SK-N-SH (cell line): Measurements from ENCODE around the gene TLX1. TPM values are rescaled to one million over a fixed set of nuclear protein-coding genes. Genes with fewer than 3 reads are reported as not detected.

Experiments
- CTCF ChIA-PET: fragments of 300-600, 350-600 bp; formaldehyde crosslinking; extraction: SDS; loops from one replicate; lab custom pipeline; 2021; lab: Yijun Ruan, JAX
- POLR2A ChIA-PET: fragments of 350-600 bp; sonication (Branson Sonifier 250); formaldehyde crosslinking; extraction: SDS; loops from one replicate; lab custom pipeline; 2020; ENCODE audit warnings: antibody characterized with exemption, inconsistent platforms; lab: Yijun Ruan, JAX
- DNase-seq: peaks from one replicate; pipeline ENCODE4 v3.0.0; 2012
- H2AFZ ChIP-seq: fragments of 200-600 bp; sonication (generic); 2 replicates; pipeline ENCODE4 v1.8.1; 2016; ENCODE audit warnings: antibody characterized with exemption, mild to moderate bottlenecking, low read depth
- H3F3A ChIP-seq: fragments of 200-600 bp; sonication (generic); replicated peaks from 2 replicates; pipeline ENCODE3; 2016; ENCODE audit warnings: antibody characterized with exemption, mild to moderate bottlenecking; ENCODE audit not compliant: insufficient read depth
- H3K27ac ChIP-seq, 2 experiments: fragments of 200-500 bp in 1 of 2; fragments of 200-600 bp in 1 of 2; sonication (Bioruptor generic) in 1 of 2; sonication (generic), shearing (Covaris generic) in 1 of 2; 2 replicates each; pipeline versions ENCODE4 v1.5.1 to v1.6.1; 2014 to 2016; ENCODE audit warnings: low read depth in 2 of 2, inconsistent platforms in 1 of 2, low read length in 1 of 2, mild to moderate bottlenecking in 1 of 2, mixed read lengths in 1 of 2
- H3K27me3 ChIP-seq: fragments of 200-600 bp; sonication (generic), shearing (Covaris generic); 2 replicates; pipeline ENCODE4 v1.6.1; 2016; ENCODE audit warnings: mixed run types; ENCODE audit not compliant: insufficient read depth
- H3K36me3 ChIP-seq, 2 experiments: fragments of 200-500 bp in 1 of 2; fragments of 200-600 bp in 1 of 2; sonication (Bioruptor generic) in 1 of 2; sonication (generic) in 1 of 2; replicated peaks in 1 of 2; 2 replicates each; pipeline versions ENCODE3 to v1.5.1; 2014 to 2016; ENCODE audit warnings: low read length in 1 of 2, mild to moderate bottlenecking in 1 of 2; ENCODE audit not compliant: insufficient read depth in 2 of 2, control insufficient read depth in 1 of 2
- H3K4me1 ChIP-seq, 2 experiments: fragments of 200-500 bp in 1 of 2; fragments of 200-600 bp in 1 of 2; sonication (Bioruptor generic) in 1 of 2; sonication (generic), shearing (Covaris generic) in 1 of 2; 2 replicates each; pipeline versions ENCODE4 v1.5.1 to v1.6.1; 2014 to 2016; ENCODE audit warnings: low read depth in 1 of 2, low read length in 1 of 2, mixed run types in 1 of 2; ENCODE audit not compliant: insufficient read depth in 2 of 2, control insufficient read depth in 1 of 2
- H3K4me2 ChIP-seq: fragments of 200-600 bp; sonication (generic), shearing (Covaris generic); 2 replicates; pipeline ENCODE4 v1.6.1; 2017; ENCODE audit warnings: mixed run types
- H3K4me3 ChIP-seq, 2 experiments: fragments of 200-500 bp in 1 of 2; fragments of 200-600 bp in 1 of 2; sonication (Bioruptor generic) in 1 of 2; sonication (generic), shearing (Covaris generic) in 1 of 2; 2 replicates each; pipeline versions ENCODE4 v1.5.1 to v1.8.1; 2014 to 2016; ENCODE audit warnings: low read depth in 2 of 2, inconsistent platforms in 1 of 2, low read length in 1 of 2, mild to moderate bottlenecking in 1 of 2, mixed read lengths in 1 of 2, moderate library complexity in 1 of 2
- H3K79me2 ChIP-seq: fragments of 200-600 bp; sonication (generic); 2 replicates; pipeline ENCODE4 v1.8.1; 2017; ENCODE audit warnings: mild to moderate bottlenecking; ENCODE audit not compliant: insufficient read depth
- H3K9ac ChIP-seq: fragments of 200-600 bp; sonication (generic); 2 replicates; pipeline ENCODE4 v1.6.1; 2017; ENCODE audit warnings: mixed run types
- H3K9me2 ChIP-seq: fragments of 200-600 bp; sonication (generic); 2 replicates; pipeline ENCODE4 v1.6.1; 2017; ENCODE audit warnings: mixed run types
- H3K9me3 ChIP-seq: fragments of 200-600 bp; sonication (generic); 2 replicates; pipeline ENCODE4 v1.6.1; 2017; ENCODE audit warnings: mixed run types, mild to moderate bottlenecking, moderate library complexity
- H4K20me1 ChIP-seq: fragments of 200-600 bp; sonication (generic); 2 replicates; pipeline ENCODE4 v1.6.1; 2017; ENCODE audit warnings: mild to moderate bottlenecking, mixed run types; ENCODE audit not compliant: insufficient read depth
- CTCF ChIP-seq: fragments of 200-600 bp; sonication (generic); IDR thresholded peaks from 2 replicates; pipeline ENCODE4 v1.6.1; 2017; ENCODE audit warnings: antibody characterized with exemption, mild to moderate bottlenecking, moderate library complexity
- EZH2phosphoT487 ChIP-seq: fragments of 200-600 bp; sonication (generic); IDR thresholded peaks from 2 replicates; pipeline ENCODE4 v1.6.1; 2017; ENCODE audit warnings: low read depth, mixed run types, mild to moderate bottlenecking, antibody characterized with exemption, moderate library complexity, borderline replicate concordance
- FOSL2 ChIP-seq: IDR thresholded peaks from 2 replicates; pipeline ENCODE4 v1.4.0; 2012; ENCODE audit warnings: low read depth, mild to moderate bottlenecking, moderate library complexity, borderline replicate concordance
- FOXM1 ChIP-seq: IDR thresholded peaks from 2 replicates; pipeline ENCODE4 v1.4.0; 2012; ENCODE audit warnings: low read depth, mild to moderate bottlenecking
- GATA2 ChIP-seq: sonication (generic); formaldehyde crosslinking; IDR thresholded peaks from 2 replicates; pipeline ENCODE4 v1.5.0; 2020; ENCODE audit warnings: mild to moderate bottlenecking, missing genetic modification reagents
- MEF2A ChIP-seq: IDR thresholded peaks from 2 replicates; pipeline ENCODE4 v1.4.0; 2012; ENCODE audit warnings: low read depth, borderline replicate concordance
- MXI1 ChIP-seq: IDR thresholded peaks from 2 replicates; pipeline ENCODE4 v1.6.1; 2012; ENCODE audit warnings: mild to moderate bottlenecking, low read depth, low read length, improper control_type of control experiment
- NFIC ChIP-seq: IDR thresholded peaks from 2 replicates; pipeline ENCODE4 v1.4.0; 2012; ENCODE audit warnings: borderline replicate concordance
- RAD21 ChIP-seq: IDR thresholded peaks from 2 replicates; pipeline ENCODE4 v1.6.1; 2012; ENCODE audit warnings: mild to moderate bottlenecking, low read length
- RCOR1 ChIP-seq: fragments of 150-350 bp; IDR thresholded peaks from 2 replicates; pipeline ENCODE4 v1.6.1; 2017; ENCODE audit warnings: antibody characterized with exemption, low read length
- RXRA ChIP-seq: IDR thresholded peaks from 2 replicates; pipeline ENCODE4 v1.4.0; 2012; ENCODE audit warnings: low read depth, mild to moderate bottlenecking, borderline replicate concordance
- SIN3A ChIP-seq: IDR thresholded peaks from 2 replicates; pipeline ENCODE4 v1.6.1; 2012; ENCODE audit warnings: low read depth, mild to moderate bottlenecking, low read length, moderate library complexity, borderline replicate concordance
- TAF1 ChIP-seq: IDR thresholded peaks from 2 replicates; pipeline ENCODE4 v1.6.1; 2012; ENCODE audit warnings: low read depth, mild to moderate bottlenecking, low read length, moderate library complexity, borderline replicate concordance
- TCF12 ChIP-seq: IDR thresholded peaks from 2 replicates; pipeline ENCODE4 v1.4.0; 2012
- TEAD4 ChIP-seq: IDR thresholded peaks from 2 replicates; pipeline ENCODE4 v1.4.0; 2012; ENCODE audit warnings: mild to moderate bottlenecking, borderline replicate concordance; ENCODE audit not compliant: insufficient read depth
- USF1 ChIP-seq: IDR thresholded peaks from 2 replicates; pipeline ENCODE4 v1.4.0; 2012; ENCODE audit warnings: low read depth, borderline replicate concordance
- YY1 ChIP-seq: IDR thresholded peaks from 2 replicates; pipeline ENCODE4 v1.4.0; 2012; ENCODE audit warnings: low read depth, mild to moderate bottlenecking
- ZBTB33 ChIP-seq: IDR thresholded peaks from 2 replicates; pipeline ENCODE4 v1.4.0; 2012; ENCODE audit warnings: low read depth, borderline replicate concordance
- WGBS: methylation state at CpG from one replicate; pipeline ENCODE4 v1.1.6; 2017; ENCODE audit warnings: low lambda C conversion rate; 5-methylcytosine and 5-hydroxymethylcytosine counted together
- polyA plus RNA-seq, 3 experiments: library from polyadenylated mRNA; depleted of rRNA; stranded (reverse); fragments of >200 nt; gene quantifications; 2 replicates each; pipeline ENCODE4 v1.2.3, GENCODE V29; 2012

Gene TLX1
- polyA plus RNA-seq, 1 of the 3 experiments (the other 2 are of a cell fraction) = not detected

GRCh38 chr10:101172741-101173140 lies 41.6 kb downstream of the TLX1 start:
- Histone ChIP-seq H4K20me1 (no peaks in the 10 kb centered on the region), H3F3A (no peaks in the 10 kb centered on the region), H3K9ac (no peak overlapping the region), H3K79me2 (no peaks in the 10 kb centered on the region), H3K4me3 (no peak overlapping the region), H3K36me3 (no peaks in the 10 kb centered on the region), H3K4me2 (no peak overlapping the region), H3K9me2 (no peaks in the 10 kb centered on the region), H3K27ac (no peak overlapping the region), H3K9me3 (peaks cover 10% of the 10 kb centered on the region), H3K4me1 (no peaks in the 10 kb centered on the region), H3K27me3 (peaks cover 20% of the 10 kb centered on the region; the same call in 1 of the 2 replicates), H2AFZ (no peak overlapping the region)
- ChIA-PET POLR2A (no interaction called here), CTCF (interaction anchor here (0.7 to 7.1 kb wide), 6 partner anchors 11 to 395 kb away, joined by 3 to 38 read pairs (median 3); no protein-coding TSS in a partner anchor)
- TF ChIP-seq GATA2 (CRISPR knock-in tag) (no peak), RAD21 (no peak), EZH2phosphoT487 (no peak), YY1 (no peak), FOXM1 (no peak), SIN3A (no peak), MXI1 (no peak), RXRA (no peak), TEAD4 (no peak), TCF12 (no peak), ZBTB33 (no peak), CTCF (no peak), USF1 (no peak)
- no peak for DNase-seq
- 1% methylated on average over 2 of the region's 2 CpGs for WGBS

- no peak for DNase-seq
- no peaks in the 10 kb centered on the region for H4K20me1 ChIP-seq
- H3K27ac ChIP-seq = no peak overlapping the region
- H3K9me3 ChIP-seq = peaks cover 10% of the 10 kb centered on the region
- no peak overlapping the region for H3K4me3 ChIP-seq
- no peaks in the 10 kb centered on the region for H3K36me3 ChIP-seq
- H3K9ac ChIP-seq = no peak overlapping the region
- ChIA-PET POLR2A (no interaction called here), CTCF (interaction anchor here (0.6 to 7.1 kb wide), 5 partner anchors 13 to 267 kb away, joined by 3 to 38 read pairs (median 5); no protein-coding TSS in a partner anchor)
- 17% methylated on average over 2 of the region's 2 CpGs for WGBS
- H3K9me2 ChIP-seq = no peaks in the 10 kb centered on the region
- H3K79me2 ChIP-seq = no peaks in the 10 kb centered on the region
- no peak overlapping the region for H3K4me2 ChIP-seq
- no peak overlapping the region for H2AFZ ChIP-seq
- no peaks in the 10 kb centered on the region for H3F3A ChIP-seq
- H3K27me3 ChIP-seq = peaks cover 15% of the 10 kb centered on the region; the same call in 1 of the 2 replicates
- H3K4me1 ChIP-seq = no peaks in the 10 kb centered on the region
- no peak for TF ChIP-seq RXRA
- no peak for TF ChIP-seq TAF1
- TF ChIP-seq CTCF = no peak
- TF ChIP-seq EZH2phosphoT487 = no peak
- TF ChIP-seq MXI1 = no peak
- TF ChIP-seq GATA2 (CRISPR knock-in tag) = no peak
- no peak for TF ChIP-seq NFIC
- TF ChIP-seq RCOR1 = no peak
- no peak for TF ChIP-seq MEF2A
- TF ChIP-seq FOXM1 = no peak
- TF ChIP-seq FOSL2 = no peak
Observed at GRCh38 chr10:101174319-101174718, 43.2 kb downstream of the TLX1 start.
